Motor neuron (in vitro differentiated cells): ENCODE data around the gene CYRIA. TPM values are rescaled to one million over a fixed set of nuclear protein-coding genes. Genes with fewer than 3 reads are reported as not detected.
A peak's percentile ranks its signal among the peaks of the same experiment; 100 is the strongest.

Source experiments
- ATAC-seq, 8 experiments: fragments of 200-7000 bp; cut with Tn5 transposase; replicated peaks in 6 of 8; 2 replicates each; pipeline ENCODE4 v1.8.0; 2021; ENCODE audit warnings: mild to moderate bottlenecking in 8 of 8, moderate library complexity in 8 of 8
- H3K27ac ChIP-seq, 2 donors: fragments of 250-450 bp; sonication (Bioruptor Pico); 2 replicates each; pipeline ENCODE4 v1.9.0; 2021; ENCODE audit warnings: antibody characterized with exemption in 2 of 2, mild to moderate bottlenecking in 2 of 2, moderate library complexity in 1 of 2
- H3K4me1 ChIP-seq, 2 donors: fragments of 250-450 bp; sonication (Bioruptor Pico); replicated peaks in 1 of 2; 2 replicates each; pipeline ENCODE4 v1.6.1; 2021; ENCODE audit warnings: antibody characterized with exemption in 2 of 2, mild to moderate bottlenecking in 2 of 2, moderate library complexity in 1 of 2
- H3K4me3 ChIP-seq, 5 donors: fragments of 250-450 bp; sonication (Bioruptor Pico); 2 replicates each; pipeline ENCODE4 v1.9.0; 2021; ENCODE audit warnings: antibody characterized with exemption in 5 of 5, mild to moderate bottlenecking in 5 of 5, moderate library complexity in 4 of 5
- whole genome bisulfite sequencing, 10 experiments: fragments of 450-650 bp; shearing (Covaris generic); methylation state at CpG; one replicate each; pipeline ENCODE4 v1.0.0; 2022; 5-methylcytosine and 5-hydroxymethylcytosine counted together
- in situ Hi-C, 9 experiments: fragments of 400-800 bp; cut with MboI; loops; one replicate each; pipeline ENCODE4 v1.15.0; 2021; ENCODE audit warnings: low sequenced_read_pairs in 9 of 9, low pct_unique_long_range_greater_than_20kb in 2 of 9; ENCODE audit not compliant: unreplicated experiment in 9 of 9
- total RNA-seq, 8 experiments: library from RNA; unstranded; fragments of 300-600 nt; gene quantifications; 2 replicates each; pipeline versions ENCODE4 v1.2.3 to v1.2.4, GENCODE V29; 2022

The CYRIA gene
- 10 to 100 TPM in 5 of 8 experiments, under 1 TPM in 1, not detected in 2; 0.99 to 19.1 (median 16.3) TPM for total RNA-seq

- H3K4me3 ChIP-seq: peak within 1 kb of the TSS; percentile 51 to 79 (median 72)
- WGBS, 10 experiments: 29 to 67% (median 40%) methylated on average over 1 to 6 of the region's 54 CpGs; no CpG with 5 or more reads in 4 of the 10 experiments
- peaks cover 19 to 36% of the 10 kb centered on the region in 2 donors for H3K4me1 ChIP-seq
- in situ Hi-C loops: no loop called here
- ATAC-seq: peak; percentile 70 to 90 (median 80)
- H3K27ac ChIP-seq: peak within 1 kb of the TSS in 1 of 2 donors; percentile 30
Observed at GRCh38 chr2:16665748-16666448, at the start of gene CYRIA. TSS of gene CYRIA (minus strand) at chr2:16665834. CDS start at chr2:16588119, 77,715 bp downstream.

GRCh38 chr2:16713011-16713423 is 47.4 kb upstream of the CYRIA start:
- in situ Hi-C loops: no loop called here
- Histone ChIP-seq H3K27ac (no peak overlapping the region), H3K4me3 (no peak overlapping the region), H3K4me1 (peaks cover 6 to 14% of the 10 kb centered on the region in 2 donors)
- ATAC-seq: peak; percentile 79 to 97 (median 94)
- WGBS, 10 experiments: 25 to 80% (median 45%) methylated on average over 1 to 5 of the region's 5 CpGs; no CpG with 5 or more reads in 2 of the 10 experiments

GRCh38 chr2:16709769-16710168 is 44.1 kb upstream of the CYRIA start:
- no peak overlapping the region for H3K27ac ChIP-seq
- in situ Hi-C loops: no loop called here
- H3K4me1 ChIP-seq: peaks cover 6 to 14% of the 10 kb centered on the region in 2 donors
- H3K4me3 ChIP-seq: no peak overlapping the region
- ATAC-seq: no peak
- WGBS, 10 experiments: 10 to 100% (median 60%) methylated on average over 1 to 2 of the region's 2 CpGs; no CpG with 5 or more reads in 3 of the 10 experiments

- no peak overlapping the region for H3K4me3 ChIP-seq
- no peak for ATAC-seq
- H3K27ac ChIP-seq: no peak overlapping the region
- 28 to 100% (median 83%) methylated on average over 1 to 2 of the region's 2 CpGs; no CpG with 5 or more reads in 1 of the 10 experiments for WGBS, 10 experiments
- H3K4me1 ChIP-seq: peaks cover 4 to 6% of the 10 kb centered on the region in 2 donors
- in situ Hi-C loops: no loop called here
Observed at GRCh38 chr2:16708173-16708572, 42.5 kb upstream of the CYRIA start.

- Histone ChIP-seq H3K4me1 (no peaks in the 10 kb centered on the region), H3K27ac (no peak overlapping the region), H3K4me3 (no peak overlapping the region)
- 0 to 100% (median 56%) methylated on average over 1 to 5 of the region's 5 CpGs; no CpG with 5 or more reads in 2 of the 10 experiments for WGBS, 10 experiments
- ATAC-seq: peak in 1 of 8 experiments; percentile 54
- in situ Hi-C loops: no loop called here
Observed at GRCh38 chr2:16707014-16707623, 41.5 kb upstream of the CYRIA start.

GRCh38 chr2:16700551-16701259 is 35.1 kb upstream of the CYRIA start:
- no peak overlapping the region for H3K4me3 ChIP-seq
- no peaks in the 10 kb centered on the region for H3K4me1 ChIP-seq
- 10 to 86% (median 44%) methylated on average over 2 to 11 of the region's 11 CpGs for WGBS, 10 experiments
- in situ Hi-C loops: no loop called here
- ATAC-seq: no peak
- H3K27ac ChIP-seq: no peak overlapping the region

GRCh38 chr2:16693854-16694253 is 28.2 kb upstream of the CYRIA start:
- 0 to 94% (median 74%) methylated on average over 2 to 4 of the region's 4 CpGs for WGBS, 10 experiments
- Histone ChIP-seq H3K27ac (no peak overlapping the region), H3K4me1 (no peaks in the 10 kb centered on the region), H3K4me3 (no peak overlapping the region)
- ATAC-seq: no peak
- in situ Hi-C loops: no loop called here

- no peak for ATAC-seq
- WGBS, 10 experiments: 40 to 97% (median 64%) methylated on average over 1 to 7 of the region's 7 CpGs; no CpG with 5 or more reads in 2 of the 10 experiments
- Histone ChIP-seq H3K4me3 (no peak overlapping the region), H3K4me1 (no peaks in the 10 kb centered on the region), H3K27ac (no peak overlapping the region)
- in situ Hi-C loops: no loop called here
Observed at GRCh38 chr2:16691261-16691660, 25.6 kb upstream of the CYRIA start.

GRCh38 chr2:16687955-16688354 is 22.3 kb upstream of the CYRIA start:
- ATAC-seq: no peak
- no peak overlapping the region for H3K27ac ChIP-seq
- no peak overlapping the region for H3K4me3 ChIP-seq
- 14 to 100% (median 94%) methylated on average over 1 to 4 of the region's 4 CpGs; no CpG with 5 or more reads in 1 of the 10 experiments for WGBS, 10 experiments
- in situ Hi-C loops: no loop called here
- no peaks in the 10 kb centered on the region for H3K4me1 ChIP-seq

- ATAC-seq: no peak
- H3K27ac ChIP-seq: no peak overlapping the region
- no peak overlapping the region for H3K4me3 ChIP-seq
- no peaks in the 10 kb centered on the region for H3K4me1 ChIP-seq
- in situ Hi-C loops: no loop called here
- WGBS, 10 experiments: 50 to 100% (median 80%) methylated on average over 1 of the region's 1 CpG; no CpG with 5 or more reads in 5 of the 10 experiments
Observed at GRCh38 chr2:16687222-16687621, 21.6 kb upstream of the CYRIA start.

GRCh38 chr2:16686641-16687040 is 21.0 kb upstream of the CYRIA start:
- Histone ChIP-seq H3K4me1 (no peaks in the 10 kb centered on the region), H3K4me3 (no peak overlapping the region), H3K27ac (no peak overlapping the region)
- 8 to 100% (median 57%) methylated on average over 1 to 2 of the region's 2 CpGs; no CpG with 5 or more reads in 4 of the 10 experiments for WGBS, 10 experiments
- in situ Hi-C loops: no loop called here
- no peak for ATAC-seq

- Histone ChIP-seq H3K4me1 (no peaks in the 10 kb centered on the region), H3K27ac (no peak overlapping the region), H3K4me3 (no peak overlapping the region)
- in situ Hi-C loops: no loop called here
- ATAC-seq: no peak
Observed at GRCh38 chr2:16685340-16685715, 19.7 kb upstream of the CYRIA start.

GRCh38 chr2:16684676-16685339 is 19.2 kb upstream of the CYRIA start:
- Histone ChIP-seq H3K4me1 (no peaks in the 10 kb centered on the region), H3K27ac (no peak overlapping the region), H3K4me3 (no peak overlapping the region)
- in situ Hi-C loops: no loop called here
- WGBS, 10 experiments: 40 to 100% (median 82%) methylated on average over 1 to 6 of the region's 7 CpGs; no CpG with 5 or more reads in 3 of the 10 experiments
- ATAC-seq: no peak
